AG09309 (cell line): ENCODE measurements around the gene R3HDML.

ENCODE experiments used
- DNase-seq: peaks from one replicate; pipeline ENCODE4 v3.0.0-alpha.2; 2010; ENCODE audit warnings: low read depth
- H3K4me3 ChIP-seq: 2 replicates; pipeline ENCODE4 v1.5.1; 2011; ENCODE audit warnings: mild to moderate bottlenecking, low read depth, low read length, moderate library complexity; ENCODE audit not compliant: control insufficient read depth
- CTCF ChIP-seq: IDR thresholded peaks from 2 replicates; pipeline ENCODE4 v1.5.1; 2011; ENCODE audit warnings: mild to moderate bottlenecking, low read depth, low read length, inconsistent platforms; ENCODE audit not compliant: insufficient read depth, control insufficient read depth; ENCODE audit errors: missing control alignments

Gene R3HDML

GRCh38 chr20:44354979-44355497 is 18.2 kb downstream of the R3HDML start:
- no peak for DNase-seq
- no peak for TF ChIP-seq CTCF
- no peak overlapping the region for H3K4me3 ChIP-seq

- TF ChIP-seq CTCF: no peak
- no peak within 1 kb of the TSS for H3K4me3 ChIP-seq
- no peak for DNase-seq
Measured at GRCh38 chr20:44355498-44356352, 18.9 kb downstream of the R3HDML start, which contains the start of gene HNF4A. Gene HNF4A (plus strand): TSS chr20:44355699. CDS start chr20:44355805, 106 bp downstream.

- TF ChIP-seq CTCF: no peak
- no peak overlapping the region for H3K4me3 ChIP-seq
- no peak for DNase-seq
Measured at GRCh38 chr20:44356353-44356723, 19.5 kb downstream of the R3HDML start.

- no peak for TF ChIP-seq CTCF
- no peak for DNase-seq
- H3K4me3 ChIP-seq: no peak overlapping the region
Measured at GRCh38 chr20:44357020-44357419, 20.2 kb downstream of the R3HDML start.

- DNase-seq: no peak
- no peak for TF ChIP-seq CTCF
- no peak overlapping the region for H3K4me3 ChIP-seq
Measured at GRCh38 chr20:44357555-44358125, 20.8 kb downstream of the R3HDML start.

- DNase-seq: no peak
- TF ChIP-seq CTCF: no peak
- no peak overlapping the region for H3K4me3 ChIP-seq
Measured at GRCh38 chr20:44358776-44359175, 21.9 kb downstream of the R3HDML start.
